PC-3 (cell line): ENCODE results near the gene TNFAIP3.

Source experiments
- EZH2 ChIP-seq: fragments of 300-600 bp; sonication (generic); IDR thresholded peaks from one replicate; pipeline ENCODE4 v1.6.1; 2017; ENCODE audit warnings: antibody characterized with exemption, mild to moderate bottlenecking, low read length; ENCODE audit not compliant: unreplicated experiment
- TF ChIP-seq, protein P1 (sequence below): fragments of 300-600 bp; sonication (generic); conservative IDR thresholded peaks from 2 replicates; pipeline ENCODE4 v1.5.1; 2017; ENCODE audit warnings: antibody characterized with exemption, low read depth, mild to moderate bottlenecking, low read length

DNA sequence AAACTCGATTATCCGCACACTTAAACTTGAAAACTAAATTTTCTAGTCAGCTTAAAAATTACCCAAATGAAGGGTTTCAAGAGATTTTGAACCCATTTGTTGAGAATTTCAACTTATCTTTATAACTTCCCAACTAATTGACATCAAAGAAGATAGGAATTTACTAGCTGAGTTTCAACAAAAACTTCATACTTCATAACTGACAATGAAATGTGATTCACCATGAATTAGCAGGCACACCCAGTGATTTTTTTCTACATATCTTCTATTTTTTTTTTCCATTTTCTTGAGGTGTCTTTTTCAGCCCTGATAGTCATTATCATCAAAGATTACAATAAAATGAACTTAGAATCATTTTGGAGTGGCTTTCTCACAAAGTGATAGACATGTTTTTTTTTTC is 26.7 kb downstream of the TNFAIP3 start:
- TF ChIP-seq, protein P1, sequence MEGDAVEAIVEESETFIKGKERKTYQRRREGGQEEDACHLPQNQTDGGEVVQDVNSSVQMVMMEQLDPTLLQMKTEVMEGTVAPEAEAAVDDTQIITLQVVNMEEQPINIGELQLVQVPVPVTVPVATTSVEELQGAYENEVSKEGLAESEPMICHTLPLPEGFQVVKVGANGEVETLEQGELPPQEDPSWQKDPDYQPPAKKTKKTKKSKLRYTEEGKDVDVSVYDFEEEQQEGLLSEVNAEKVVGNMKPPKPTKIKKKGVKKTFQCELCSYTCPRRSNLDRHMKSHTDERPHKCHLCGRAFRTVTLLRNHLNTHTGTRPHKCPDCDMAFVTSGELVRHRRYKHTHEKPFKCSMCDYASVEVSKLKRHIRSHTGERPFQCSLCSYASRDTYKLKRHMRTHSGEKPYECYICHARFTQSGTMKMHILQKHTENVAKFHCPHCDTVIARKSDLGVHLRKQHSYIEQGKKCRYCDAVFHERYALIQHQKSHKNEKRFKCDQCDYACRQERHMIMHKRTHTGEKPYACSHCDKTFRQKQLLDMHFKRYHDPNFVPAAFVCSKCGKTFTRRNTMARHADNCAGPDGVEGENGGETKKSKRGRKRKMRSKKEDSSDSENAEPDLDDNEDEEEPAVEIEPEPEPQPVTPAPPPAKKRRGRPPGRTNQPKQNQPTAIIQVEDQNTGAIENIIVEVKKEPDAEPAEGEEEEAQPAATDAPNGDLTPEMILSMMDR, result no peak
- no peak for TF ChIP-seq EZH2
